GM21825 (cell line): ENCODE results near the gene FAM200C.
A peak's percentile ranks its signal among the peaks of the same experiment; 100 is the strongest.

Experiments
- ATAC-seq: cut with Tn5 transposase; IDR thresholded peaks from one replicate; pipeline ENCODE4 v1.9.1; 2021; ENCODE audit warnings: mild to moderate bottlenecking, moderate library complexity; ENCODE audit not compliant: unreplicated experiment

Gene FAM200C

GRCh38 chr5:160420331-160420610 lies 20.4 kb upstream of the FAM200C start:
- no peak for ATAC-seq

- ATAC-seq: peak; percentile 26
Observed at GRCh38 chr5:160419458-160420330, 19.8 kb upstream of the FAM200C start.

GRCh38 chr5:160418561-160419457 lies 19.0 kb upstream of the FAM200C start, which contains the start of gene SLU7:
Gene SLU7, minus strand, starts transcription at chr5:160419081. Its CDS starts 3,787 bp downstream, at chr5:160415294.
- peak; percentile 76 for ATAC-seq

- no peak for ATAC-seq
Observed at GRCh38 chr5:160398806-160399205, 1.0 kb downstream of the FAM200C start.

GRCh38 chr5:160397492-160397891 lies 2.4 kb downstream of the FAM200C start:
- ATAC-seq: no peak

- ATAC-seq: no peak
Observed at GRCh38 chr5:160395111-160395510, 4.7 kb downstream of the FAM200C start.

- no peak for ATAC-seq
Observed at GRCh38 chr5:160390787-160391696, 8.8 kb downstream of the FAM200C start.

GRCh38 chr5:160387445-160387844 lies 12.4 kb downstream of the FAM200C start:
- ATAC-seq: no peak

- no peak for ATAC-seq
Observed at GRCh38 chr5:160385496-160385895, 14.4 kb downstream of the FAM200C start.

- no peak for ATAC-seq
Observed at GRCh38 chr5:160384681-160385080, 15.2 kb downstream of the FAM200C start.

GRCh38 chr5:160382346-160382745 lies 17.5 kb downstream of the FAM200C start:
- ATAC-seq: no peak

- no peak for ATAC-seq
Observed at GRCh38 chr5:160380041-160380440, 19.8 kb downstream of the FAM200C start.

GRCh38 chr5:160379511-160379910 lies 20.3 kb downstream of the FAM200C start:
- ATAC-seq: no peak

GRCh38 chr5:160378330-160378729 lies 21.5 kb downstream of the FAM200C start:
- ATAC-seq: no peak

GRCh38 chr5:160377651-160378050 lies 22.2 kb downstream of the FAM200C start:
- ATAC-seq: no peak

GRCh38 chr5:160376416-160376815 lies 23.4 kb downstream of the FAM200C start:
- no peak for ATAC-seq

- ATAC-seq: no peak
Observed at GRCh38 chr5:160375701-160376100, 24.2 kb downstream of the FAM200C start.

GRCh38 chr5:160375166-160375565 lies 24.7 kb downstream of the FAM200C start:
- no peak for ATAC-seq

GRCh38 chr5:160371294-160371693 lies 28.6 kb downstream of the FAM200C start:
- ATAC-seq: no peak

GRCh38 chr5:160370713-160371034 lies 29.2 kb downstream of the FAM200C start:
- ATAC-seq: no peak
